Cerebellar cortex (tissue), 1 donor: ENCODE measurements around the gene CCR6.

Experiments
- DNase-seq: peaks from one replicate; pipeline ENCODE4 v3.0.0-alpha.2; 2015; ENCODE audit warnings: low spot score

The CCR6 gene

GRCh38 chr6:167098825-167099225 is 24.1 kb upstream of the CCR6 start:
- DNase-seq: no peak

DNA sequence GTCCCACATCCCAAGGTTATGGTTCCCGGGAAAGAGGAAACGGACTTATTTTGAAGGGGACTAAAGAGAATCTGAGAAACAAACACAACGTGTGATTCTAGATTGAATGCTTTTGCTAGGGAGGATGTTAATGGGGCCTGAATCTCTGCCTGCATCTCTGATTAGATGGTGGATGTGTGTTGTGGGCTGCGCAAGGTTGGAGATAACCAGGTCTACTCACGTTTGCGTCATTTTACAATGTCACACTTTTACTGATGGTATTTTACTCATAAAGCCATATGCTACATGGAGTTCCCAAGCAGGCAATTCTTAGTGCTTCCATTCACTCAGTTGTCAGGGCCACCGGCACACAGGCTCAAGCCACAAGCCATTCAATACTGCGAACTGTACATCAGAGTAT is 23.2 kb upstream of the CCR6 start:
- no peak for DNase-seq

GRCh38 chr6:167100241-167100674 is 22.6 kb upstream of the CCR6 start:
- DNase-seq: no peak

DNA sequence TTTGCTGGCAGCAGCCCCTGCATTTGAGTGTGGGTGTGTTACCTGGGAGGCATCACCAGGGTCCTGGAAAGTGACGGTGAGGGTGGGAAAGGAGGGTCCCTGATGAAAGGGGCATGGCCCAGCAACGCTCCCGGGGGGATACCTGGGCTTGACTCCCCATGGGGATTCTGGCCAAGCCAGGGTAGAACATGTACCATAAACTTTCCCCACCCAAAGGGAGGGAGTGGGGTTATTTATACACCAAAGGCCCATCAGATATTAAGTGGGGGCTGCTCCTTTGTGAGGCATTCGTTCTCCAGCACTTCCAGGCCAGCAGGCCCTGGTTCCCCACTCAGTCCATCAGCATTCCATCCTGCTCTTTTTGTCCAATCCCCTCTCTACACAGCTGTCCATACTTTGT is 20.6 kb upstream of the CCR6 start:
- no peak for DNase-seq

DNA sequence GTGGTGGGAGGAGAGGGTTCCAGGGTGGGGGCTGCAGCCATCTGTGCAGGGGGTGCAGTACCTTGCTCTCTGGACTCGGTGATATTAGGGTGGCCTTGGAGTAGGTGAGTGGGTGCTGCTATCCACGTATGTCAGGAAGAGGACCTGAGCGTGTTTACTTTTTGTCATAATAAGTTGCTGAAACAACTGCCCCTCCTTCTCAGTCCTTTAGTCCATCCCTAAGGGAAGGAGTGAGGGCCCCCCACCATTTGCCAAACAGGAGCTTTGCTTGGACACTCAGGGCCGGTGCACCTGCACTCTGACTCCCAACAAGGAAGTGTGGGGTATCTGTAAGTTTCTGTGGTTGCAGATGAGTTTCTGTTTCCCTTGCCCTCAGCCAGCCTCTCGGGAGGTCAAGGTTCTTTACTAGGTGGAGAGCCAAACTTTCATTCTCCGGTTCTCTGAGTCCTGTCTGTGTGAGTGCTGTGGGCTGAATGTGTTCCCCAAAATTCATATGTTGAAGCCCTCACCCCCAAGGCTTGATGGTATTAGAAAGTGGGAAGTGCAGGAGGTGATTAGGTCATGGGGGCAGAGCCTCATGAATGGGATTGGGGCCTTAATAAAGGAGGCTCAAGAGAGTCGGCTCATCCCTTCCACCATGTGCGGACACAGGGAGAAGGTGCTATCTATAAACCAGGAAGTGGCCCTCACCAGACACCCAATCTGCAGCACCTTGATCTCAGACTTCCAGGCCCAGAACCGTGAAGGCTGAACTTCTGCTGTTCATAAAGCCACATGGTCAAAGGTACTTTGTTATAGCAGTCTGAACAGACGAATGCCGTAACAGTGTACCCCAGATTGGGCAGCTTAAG is 19.6 kb upstream of the CCR6 start:
- DNase-seq: no peak

GRCh38 chr6:167104388-167104787 is 18.5 kb upstream of the CCR6 start:
- DNase-seq: no peak

DNA sequence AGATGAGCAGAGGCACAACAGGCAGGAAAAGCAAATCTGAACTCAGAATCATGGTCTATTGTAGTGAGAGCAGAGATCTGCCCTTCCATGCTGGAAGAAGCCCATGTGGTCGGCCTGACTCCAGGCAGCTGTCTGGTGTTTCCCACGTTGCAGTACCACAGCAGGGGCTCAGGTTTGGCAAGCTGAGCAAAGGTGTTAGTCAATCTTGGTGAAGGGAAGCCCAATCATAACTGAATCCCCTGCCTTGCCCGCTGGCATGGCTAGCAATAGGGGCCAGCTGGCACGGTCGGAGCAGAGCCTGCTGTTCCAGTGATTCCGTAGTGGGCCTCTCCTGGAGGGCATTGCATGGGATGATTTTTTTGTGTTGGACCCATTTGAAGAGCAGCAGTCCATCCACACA is 17.8 kb upstream of the CCR6 start:
- no peak for DNase-seq

DNA sequence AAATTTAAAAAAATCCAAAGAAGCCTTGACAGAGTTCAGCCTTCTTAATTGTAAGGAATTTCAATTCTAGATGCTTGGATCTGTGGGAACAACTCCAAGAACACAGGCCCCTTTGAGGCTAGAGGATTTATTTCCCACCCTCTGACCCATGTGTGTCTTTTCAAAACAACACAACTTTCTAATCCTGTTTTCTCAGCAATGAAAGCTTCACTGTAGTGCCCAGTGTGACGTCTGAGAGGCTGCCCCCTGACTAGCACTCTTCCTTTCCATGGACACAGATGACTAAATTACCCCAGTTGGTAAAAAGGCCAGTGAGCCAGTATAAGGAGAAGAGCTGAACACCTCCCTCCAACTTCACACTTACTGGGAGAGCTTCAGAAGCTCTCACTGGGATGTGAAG is 16.5 kb upstream of the CCR6 start:
- DNase-seq: no peak

- DNase-seq: no peak
These were observed 15.1 kb upstream of the CCR6 start for GRCh38 chr6:167107787-167108186.

DNA sequence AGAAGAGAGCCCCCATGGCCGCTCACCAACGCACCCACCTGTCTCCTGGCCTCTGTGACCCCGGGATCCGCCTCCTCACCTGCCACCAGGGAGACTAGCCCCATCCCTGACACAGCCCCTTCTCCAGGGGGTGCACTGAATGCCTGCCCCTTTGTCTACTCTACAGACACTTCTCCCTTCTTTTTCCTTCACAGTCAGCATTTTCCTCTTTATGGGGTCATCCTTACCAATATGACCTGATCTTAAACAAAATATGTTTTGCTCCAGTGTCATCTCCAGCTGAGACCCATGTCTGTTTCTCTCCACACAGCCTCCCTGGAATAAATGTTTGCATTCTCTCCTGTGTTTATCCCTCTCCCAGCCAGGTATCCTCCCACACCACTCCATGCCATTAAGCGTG is 14.6 kb upstream of the CCR6 start:
- no peak for DNase-seq

- no peak for DNase-seq
These were observed 13.2 kb upstream of the CCR6 start for GRCh38 chr6:167109651-167110050.

GRCh38 chr6:167111597-167111996 is 11.3 kb upstream of the CCR6 start:
- no peak for DNase-seq

- DNase-seq: no peak
These were observed 10.5 kb upstream of the CCR6 start for GRCh38 chr6:167112421-167112820.

- no peak for DNase-seq
These were observed 9.7 kb upstream of the CCR6 start for GRCh38 chr6:167113047-167113754.

- DNase-seq: no peak
These were observed 8.7 kb upstream of the CCR6 start for GRCh38 chr6:167113935-167114910.

DNA sequence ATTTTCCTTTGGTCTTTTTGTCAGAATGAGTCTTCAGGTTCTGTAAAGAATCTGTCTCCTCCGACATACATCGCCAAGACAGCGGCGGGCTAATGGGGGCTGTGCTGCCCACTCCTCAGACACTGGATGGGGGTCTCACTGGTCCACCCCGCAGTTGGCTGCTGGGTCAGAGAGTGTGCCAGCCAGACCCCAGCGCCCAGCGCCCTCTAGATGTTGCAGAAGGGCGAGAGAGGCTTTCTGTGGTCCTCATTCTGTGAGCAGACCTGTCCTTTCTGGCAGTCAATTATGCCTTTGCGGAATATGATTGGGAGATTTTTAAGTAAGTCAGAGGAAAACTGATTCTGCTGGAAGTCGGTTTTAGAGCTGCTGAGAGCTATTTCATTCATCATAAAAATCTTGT is 7.8 kb upstream of the CCR6 start:
- DNase-seq: no peak

GRCh38 chr6:167116109-167116837 is 6.6 kb upstream of the CCR6 start:
- DNase-seq: no peak

GRCh38 chr6:167116838-167117228 is 6.1 kb upstream of the CCR6 start:
- DNase-seq: no peak

- no peak for DNase-seq
These were observed 4.9 kb upstream of the CCR6 start for GRCh38 chr6:167118006-167118405.

DNA sequence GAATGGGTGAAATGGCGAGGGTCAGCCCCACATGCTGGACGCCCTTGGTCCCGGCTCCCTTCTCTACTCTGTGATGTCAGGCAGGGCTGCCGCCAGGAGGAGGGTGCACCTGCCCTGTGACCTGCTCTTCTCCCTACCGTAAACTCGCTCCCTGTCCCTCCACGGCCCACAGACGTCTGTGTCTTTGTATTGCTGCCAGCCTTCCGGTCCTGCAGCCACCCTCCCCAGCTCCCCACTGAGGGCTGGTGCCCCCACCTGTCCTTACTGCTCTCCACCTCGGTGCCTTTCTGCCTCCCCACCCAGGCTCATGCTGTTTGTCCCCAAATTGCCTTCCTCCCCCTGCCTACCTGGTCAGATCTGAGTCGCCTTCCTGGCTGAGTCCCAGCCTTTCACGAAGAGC is 4.1 kb upstream of the CCR6 start:
- DNase-seq: no peak

GRCh38 chr6:167119670-167120582 is 3.0 kb upstream of the CCR6 start:
- no peak for DNase-seq
